ENCODE data around the gene PELI3. TPM values are rescaled to one million over a fixed set of nuclear protein-coding genes. Genes with fewer than 3 reads are reported as not detected.

The PELI3 gene
- total RNA-seq, 1 donor from 2014 or later: 9.4 TPM

GRCh38 chr11:66495401-66495854 lies 28.7 kb downstream of the PELI3 start:
- H3K9ac ChIP-seq (ENCODE audit: low read depth in 1 of 3, low read length in 3 of 3): no peak overlapping the region
- no peaks in the 10 kb centered on the region for H3K4me1 ChIP-seq (ENCODE audit: control insufficient read depth in 3 of 3, insufficient read depth in 3 of 3, low read length in 3 of 3)
- peaks cover 16 to 36% (median 31%) of the 10 kb centered on the region in 3 donors for H3K36me3 ChIP-seq (ENCODE audit: control insufficient read depth in 3 of 3, insufficient read depth in 3 of 3, low read length in 3 of 3)
- H3K27me3 ChIP-seq (ENCODE audit: control insufficient read depth in 3 of 3, insufficient read depth in 3 of 3, low read length in 3 of 3): no peaks in the 10 kb centered on the region
- no peak overlapping the region for H3K4me3 ChIP-seq (ENCODE audit: low read length in 3 of 3)
- H3K27ac ChIP-seq (ENCODE audit: low read depth, low read length): no peak overlapping the region
- no peaks in the 10 kb centered on the region for H3K9me3 ChIP-seq (ENCODE audit: control insufficient read depth in 3 of 3, low read length in 3 of 3)

GRCh38 chr11:66497206-66497605 lies 30.5 kb downstream of the PELI3 start:
- Histone ChIP-seq H3K27ac (ENCODE audit: low read depth, low read length) (no peak overlapping the region), H3K27me3 (ENCODE audit: control insufficient read depth in 3 of 3, insufficient read depth in 3 of 3, low read length in 3 of 3) (no peaks in the 10 kb centered on the region), H3K4me1 (ENCODE audit: control insufficient read depth in 3 of 3, insufficient read depth in 3 of 3, low read length in 3 of 3) (no peaks in the 10 kb centered on the region), H3K9ac (ENCODE audit: low read depth in 1 of 3, low read length in 3 of 3) (no peak overlapping the region), H3K36me3 (ENCODE audit: control insufficient read depth in 3 of 3, insufficient read depth in 3 of 3, low read length in 3 of 3) (peaks cover 16 to 31% (median 29%) of the 10 kb centered on the region in 3 donors), H3K4me3 (ENCODE audit: low read length in 3 of 3) (no peak overlapping the region), H3K9me3 (ENCODE audit: control insufficient read depth in 3 of 3, low read length in 3 of 3) (no peaks in the 10 kb centered on the region)

GRCh38 chr11:66498506-66498905 lies 31.8 kb downstream of the PELI3 start:
- no peak overlapping the region for H3K9ac ChIP-seq (ENCODE audit: low read depth in 1 of 3, low read length in 3 of 3)
- H3K4me3 ChIP-seq (ENCODE audit: low read length in 3 of 3): no peak overlapping the region
- H3K4me1 ChIP-seq (ENCODE audit: control insufficient read depth in 3 of 3, insufficient read depth in 3 of 3, low read length in 3 of 3): no peaks in the 10 kb centered on the region
- H3K27me3 ChIP-seq (ENCODE audit: control insufficient read depth in 3 of 3, insufficient read depth in 3 of 3, low read length in 3 of 3): no peaks in the 10 kb centered on the region
- no peaks in the 10 kb centered on the region for H3K9me3 ChIP-seq (ENCODE audit: control insufficient read depth in 3 of 3, low read length in 3 of 3)
- no peak overlapping the region for H3K27ac ChIP-seq (ENCODE audit: low read depth, low read length)
- H3K36me3 ChIP-seq (ENCODE audit: control insufficient read depth in 3 of 3, insufficient read depth in 3 of 3, low read length in 3 of 3): peaks cover 8 to 20% (median 16%) of the 10 kb centered on the region in 3 donors

- Histone ChIP-seq H3K9me3 (ENCODE audit: control insufficient read depth in 3 of 3, low read length in 3 of 3) (no peaks in the 10 kb centered on the region), H3K36me3 (ENCODE audit: control insufficient read depth in 3 of 3, insufficient read depth in 3 of 3, low read length in 3 of 3) (peaks cover 5 to 10% (median 7%) of the 10 kb centered on the region in 3 donors), H3K9ac (ENCODE audit: low read depth in 1 of 3, low read length in 3 of 3) (no peak overlapping the region), H3K4me3 (ENCODE audit: low read length in 3 of 3) (no peak overlapping the region), H3K27ac (ENCODE audit: low read depth, low read length) (no peak overlapping the region), H3K4me1 (ENCODE audit: control insufficient read depth in 3 of 3, insufficient read depth in 3 of 3, low read length in 3 of 3) (peaks cover 0 to 3% (median 2%) of the 10 kb centered on the region in 3 donors), H3K27me3 (ENCODE audit: control insufficient read depth in 3 of 3, insufficient read depth in 3 of 3, low read length in 3 of 3) (no peaks in the 10 kb centered on the region)
Observed at GRCh38 chr11:66505276-66505816, 38.6 kb downstream of the PELI3 start.

GRCh38 chr11:66509131-66509561 lies 42.4 kb downstream of the PELI3 start:
- no peak overlapping the region for H3K9ac ChIP-seq (ENCODE audit: low read depth in 1 of 3, low read length in 3 of 3)
- H3K9me3 ChIP-seq (ENCODE audit: control insufficient read depth in 3 of 3, low read length in 3 of 3): no peaks in the 10 kb centered on the region
- no peak overlapping the region for H3K27ac ChIP-seq (ENCODE audit: low read depth, low read length)
- H3K36me3 ChIP-seq (ENCODE audit: control insufficient read depth in 3 of 3, insufficient read depth in 3 of 3, low read length in 3 of 3): peaks cover 10 to 20% (median 11%) of the 10 kb centered on the region in 3 donors
- H3K27me3 ChIP-seq (ENCODE audit: control insufficient read depth in 3 of 3, insufficient read depth in 3 of 3, low read length in 3 of 3): no peaks in the 10 kb centered on the region
- H3K4me3 ChIP-seq (ENCODE audit: low read length in 3 of 3): no peak overlapping the region
- peaks cover 7 to 13% (median 9%) of the 10 kb centered on the region in 3 donors for H3K4me1 ChIP-seq (ENCODE audit: control insufficient read depth in 3 of 3, insufficient read depth in 3 of 3, low read length in 3 of 3)

- H3K9me3 ChIP-seq (ENCODE audit: control insufficient read depth in 3 of 3, low read length in 3 of 3): no peaks in the 10 kb centered on the region
- peaks cover 7 to 13% (median 9%) of the 10 kb centered on the region in 3 donors for H3K4me1 ChIP-seq (ENCODE audit: control insufficient read depth in 3 of 3, insufficient read depth in 3 of 3, low read length in 3 of 3)
- H3K36me3 ChIP-seq (ENCODE audit: control insufficient read depth in 3 of 3, insufficient read depth in 3 of 3, low read length in 3 of 3): peaks cover 10 to 17% (median 14%) of the 10 kb centered on the region in 3 donors
- no peaks in the 10 kb centered on the region for H3K27me3 ChIP-seq (ENCODE audit: control insufficient read depth in 3 of 3, insufficient read depth in 3 of 3, low read length in 3 of 3)
- no peak within 1 kb of the TSS for H3K27ac ChIP-seq (ENCODE audit: low read depth, low read length)
- H3K9ac ChIP-seq (ENCODE audit: low read depth in 1 of 3, low read length in 3 of 3): peak within 1 kb of the TSS; percentile 54 to 87 (median 73)
- H3K4me3 ChIP-seq (ENCODE audit: low read length in 3 of 3): peak within 1 kb of the TSS; percentile 94 to 97 (median 97)
Observed at GRCh38 chr11:66510271-66510989, 43.7 kb downstream of the PELI3 start, which contains the start of gene BBS1. Gene BBS1, plus strand, starts transcription at chr11:66510635. Its CDS starts 25 bp downstream, at chr11:66510660.

GRCh38 chr11:66510990-66511339 lies 44.3 kb downstream of the PELI3 start:
- no peak overlapping the region for H3K27ac ChIP-seq (ENCODE audit: low read depth, low read length)
- peaks cover 10 to 17% (median 17%) of the 10 kb centered on the region in 3 donors for H3K36me3 ChIP-seq (ENCODE audit: control insufficient read depth in 3 of 3, insufficient read depth in 3 of 3, low read length in 3 of 3)
- peak overlapping the region; percentile 94 to 97 (median 97) for H3K4me3 ChIP-seq (ENCODE audit: low read length in 3 of 3)
- peak overlapping the region; percentile 54 to 87 (median 73) for H3K9ac ChIP-seq (ENCODE audit: low read depth in 1 of 3, low read length in 3 of 3)
- no peaks in the 10 kb centered on the region for H3K27me3 ChIP-seq (ENCODE audit: control insufficient read depth in 3 of 3, insufficient read depth in 3 of 3, low read length in 3 of 3)
- H3K9me3 ChIP-seq (ENCODE audit: control insufficient read depth in 3 of 3, low read length in 3 of 3): no peaks in the 10 kb centered on the region
- H3K4me1 ChIP-seq (ENCODE audit: control insufficient read depth in 3 of 3, insufficient read depth in 3 of 3, low read length in 3 of 3): peaks cover 7 to 13% (median 9%) of the 10 kb centered on the region in 3 donors

GRCh38 chr11:66523611-66524010 lies 56.9 kb downstream of the PELI3 start:
- no peaks in the 10 kb centered on the region for H3K9me3 ChIP-seq (ENCODE audit: control insufficient read depth in 3 of 3, low read length in 3 of 3)
- no peak overlapping the region for H3K4me3 ChIP-seq (ENCODE audit: low read length in 3 of 3)
- peak overlapping the region; percentile 56 for H3K27ac ChIP-seq (ENCODE audit: low read depth, low read length)
- peaks cover 17 to 39% (median 38%) of the 10 kb centered on the region in 3 donors for H3K36me3 ChIP-seq (ENCODE audit: control insufficient read depth in 3 of 3, insufficient read depth in 3 of 3, low read length in 3 of 3)
- no peak overlapping the region for H3K9ac ChIP-seq (ENCODE audit: low read depth in 1 of 3, low read length in 3 of 3)
- no peaks in the 10 kb centered on the region for H3K27me3 ChIP-seq (ENCODE audit: control insufficient read depth in 3 of 3, insufficient read depth in 3 of 3, low read length in 3 of 3)
- peaks cover 4 to 9% (median 5%) of the 10 kb centered on the region in 3 donors for H3K4me1 ChIP-seq (ENCODE audit: control insufficient read depth in 3 of 3, insufficient read depth in 3 of 3, low read length in 3 of 3)

GRCh38 chr11:66524304-66525040 lies 57.8 kb downstream of the PELI3 start:
- peaks cover 17 to 38% (median 36%) of the 10 kb centered on the region in 3 donors for H3K36me3 ChIP-seq (ENCODE audit: control insufficient read depth in 3 of 3, insufficient read depth in 3 of 3, low read length in 3 of 3)
- peak overlapping the region; percentile 56 for H3K27ac ChIP-seq (ENCODE audit: low read depth, low read length)
- H3K9ac ChIP-seq (ENCODE audit: low read depth in 1 of 3, low read length in 3 of 3): no peak overlapping the region
- no peaks in the 10 kb centered on the region for H3K27me3 ChIP-seq (ENCODE audit: control insufficient read depth in 3 of 3, insufficient read depth in 3 of 3, low read length in 3 of 3)
- H3K4me3 ChIP-seq (ENCODE audit: low read length in 3 of 3): no peak overlapping the region
- no peaks in the 10 kb centered on the region for H3K9me3 ChIP-seq (ENCODE audit: control insufficient read depth in 3 of 3, low read length in 3 of 3)
- peaks cover 4 to 9% (median 5%) of the 10 kb centered on the region in 3 donors for H3K4me1 ChIP-seq (ENCODE audit: control insufficient read depth in 3 of 3, insufficient read depth in 3 of 3, low read length in 3 of 3)
